GM19455 (cell line): ENCODE results near the gene SLC23A2.
A peak's percentile ranks its signal among the peaks of the same experiment; 100 is the strongest.
"Not testable (repeated sequence)": the region's sequence is repeated elsewhere in the genome, so short reads cannot be mapped to it uniquely, and the experiment has no call there.

Experiments used
- ATAC-seq: cut with Tn5 transposase; IDR thresholded peaks from one replicate; pipeline ENCODE4 v1.9.1; 2021; ENCODE audit not compliant: unreplicated experiment

SLC23A2 gene

GRCh38 chr20:5008759-5009158 is 7.4 kb upstream of the SLC23A2 start:
- ATAC-seq: no peak

GRCh38 chr20:5005326-5005725 is 4.0 kb upstream of the SLC23A2 start:
- no peak for ATAC-seq

GRCh38 chr20:5004825-5005224 is 3.5 kb upstream of the SLC23A2 start:
- not testable (repeated sequence) for ATAC-seq

GRCh38 chr20:5003626-5004025 is 2.3 kb upstream of the SLC23A2 start:
- no peak for ATAC-seq

- ATAC-seq: no peak
Observed at GRCh38 chr20:5002077-5002413, 735 bp upstream of the SLC23A2 start.

- no peak for ATAC-seq
Observed at GRCh38 chr20:5000263-5001173, 792 bp downstream of the SLC23A2 start.

- no peak for ATAC-seq
Observed at GRCh38 chr20:4999788-5000187, 1.5 kb downstream of the SLC23A2 start.

- no peak for ATAC-seq
Observed at GRCh38 chr20:4998160-4998651, 3.1 kb downstream of the SLC23A2 start.

- no peak for ATAC-seq
Observed at GRCh38 chr20:4997222-4997621, 4.1 kb downstream of the SLC23A2 start.

GRCh38 chr20:4989570-4989969 is 11.7 kb downstream of the SLC23A2 start:
- peak; percentile 40 for ATAC-seq

GRCh38 chr20:4987130-4987529 is 14.2 kb downstream of the SLC23A2 start:
- no peak for ATAC-seq

GRCh38 chr20:4985658-4986057 is 15.7 kb downstream of the SLC23A2 start:
- ATAC-seq: no peak

GRCh38 chr20:4982281-4982680 is 19.0 kb downstream of the SLC23A2 start:
- ATAC-seq: no peak

- ATAC-seq: no peak
Observed at GRCh38 chr20:4979841-4980410, 21.4 kb downstream of the SLC23A2 start.

GRCh38 chr20:4978050-4978918 is 23.0 kb downstream of the SLC23A2 start:
- ATAC-seq: no peak

GRCh38 chr20:4976014-4976413 is 25.3 kb downstream of the SLC23A2 start:
- not testable (repeated sequence) for ATAC-seq

- no peak for ATAC-seq
Observed at GRCh38 chr20:4973330-4974097, 27.8 kb downstream of the SLC23A2 start.

- ATAC-seq: no peak
Observed at GRCh38 chr20:4972506-4973251, 28.6 kb downstream of the SLC23A2 start.

GRCh38 chr20:4971064-4971463 is 30.2 kb downstream of the SLC23A2 start:
- no peak for ATAC-seq
